Astrocyte (in vitro differentiated cells and primary cell): ENCODE measurements around the gene SC5D. TPM values are rescaled to one million over a fixed set of nuclear protein-coding genes. Genes with fewer than 3 reads are reported as not detected.

ENCODE experiments used
- DNase-seq: peaks from one replicate; pipeline ENCODE4 v3.0.0-alpha.2; 2010; ENCODE audit warnings: low read depth
- FAIRE-seq: peaks from 2 replicates; lab custom pipeline; 2011; peaks lifted over from hg19 to GRCh38; lab: Jason Lieb, UNC
- H2AFZ ChIP-seq: 2 replicates; pipeline ENCODE4 v1.6.0; 2012; ENCODE audit warnings: low read depth, low read length, inconsistent platforms
- H3K27ac ChIP-seq: 2 replicates; pipeline ENCODE4 v1.5.1; 2011; ENCODE audit warnings: low read depth, low read length, inconsistent platforms
- H3K27me3 ChIP-seq: 2 replicates; pipeline ENCODE4 v1.6.0; 2011; ENCODE audit warnings: low read length, inconsistent platforms; ENCODE audit not compliant: insufficient read depth
- H3K36me3 ChIP-seq: 2 replicates; pipeline ENCODE4 v1.5.1; 2011; ENCODE audit warnings: low read length, inconsistent platforms; ENCODE audit not compliant: insufficient read depth
- H3K4me1 ChIP-seq: 2 replicates; pipeline ENCODE4 v1.5.1; 2011; ENCODE audit warnings: low read length, inconsistent platforms; ENCODE audit not compliant: insufficient read depth
- H3K4me2 ChIP-seq: 2 replicates; pipeline ENCODE4 v1.6.0; 2012; ENCODE audit warnings: low read length, inconsistent platforms
- H3K4me3 ChIP-seq: 2 replicates; pipeline ENCODE4 v1.5.1; 2011; ENCODE audit warnings: low read depth, mild to moderate bottlenecking, low read length, inconsistent platforms; ENCODE audit not compliant: insufficient read depth
- H3K79me2 ChIP-seq: 2 replicates; pipeline ENCODE4 v1.6.0; 2012; ENCODE audit warnings: mild to moderate bottlenecking, low read length, inconsistent platforms; ENCODE audit not compliant: insufficient read depth
- H3K9ac ChIP-seq: 2 replicates; pipeline ENCODE4 v1.6.0; 2012; ENCODE audit warnings: mild to moderate bottlenecking, low read length, inconsistent platforms
- H3K9me3 ChIP-seq: 2 replicates; pipeline ENCODE4 v1.5.1; 2012; ENCODE audit warnings: low read depth, mild to moderate bottlenecking, low read length, inconsistent platforms; ENCODE audit not compliant: insufficient read depth
- H4K20me1 ChIP-seq: 2 replicates; pipeline ENCODE4 v1.6.0; 2012; ENCODE audit warnings: low read length, inconsistent platforms; ENCODE audit not compliant: insufficient read depth
- H3K27ac Mint-ChIP-seq: one replicate; pipeline ENCODE4 v1.8.0; 2021; ENCODE audit warnings: mild to moderate bottlenecking, mixed read lengths; ENCODE audit not compliant: unreplicated experiment
- H3K27me3 Mint-ChIP-seq: one replicate; pipeline ENCODE4 v1.8.0; 2021; ENCODE audit warnings: low read depth, mixed read lengths; ENCODE audit not compliant: unreplicated experiment
- H3K36me3 Mint-ChIP-seq: one replicate; pipeline ENCODE4 v1.8.0; 2021; ENCODE audit warnings: low read depth, mixed read lengths; ENCODE audit not compliant: unreplicated experiment
- H3K4me1 Mint-ChIP-seq: one replicate; pipeline ENCODE4 v1.8.0; 2021; ENCODE audit warnings: low read depth, mixed read lengths; ENCODE audit not compliant: unreplicated experiment
- H3K4me3 Mint-ChIP-seq: one replicate; pipeline ENCODE4 v1.8.0; 2021; ENCODE audit warnings: mild to moderate bottlenecking, moderate library complexity, mixed read lengths; ENCODE audit not compliant: unreplicated experiment
- H3K9me3 Mint-ChIP-seq: one replicate; pipeline ENCODE4 v1.8.0; 2021; ENCODE audit warnings: mild to moderate bottlenecking, mixed read lengths; ENCODE audit not compliant: unreplicated experiment
- EZH2 ChIP-seq: IDR thresholded peaks from 2 replicates; pipeline ENCODE4 v1.6.1; 2012; ENCODE audit warnings: mild to moderate bottlenecking, low read length, inconsistent platforms; ENCODE audit not compliant: insufficient read depth
- total RNA-seq: library from RNA; stranded (reverse); gene quantifications from 2 replicates; pipeline ENCODE4 v1.2.1, GENCODE V29; 2021
- TF ChIP-seq, protein P1 (sequence below): IDR thresholded peaks from 2 replicates; pipeline ENCODE4 v1.5.1; 2011; ENCODE audit warnings: low read depth, mild to moderate bottlenecking, inconsistent platforms, low read length, moderate library complexity; ENCODE audit not compliant: insufficient read depth

Gene SC5D
- total RNA-seq, 1 donor from 2014 or later, result 81.8 TPM

DNA sequence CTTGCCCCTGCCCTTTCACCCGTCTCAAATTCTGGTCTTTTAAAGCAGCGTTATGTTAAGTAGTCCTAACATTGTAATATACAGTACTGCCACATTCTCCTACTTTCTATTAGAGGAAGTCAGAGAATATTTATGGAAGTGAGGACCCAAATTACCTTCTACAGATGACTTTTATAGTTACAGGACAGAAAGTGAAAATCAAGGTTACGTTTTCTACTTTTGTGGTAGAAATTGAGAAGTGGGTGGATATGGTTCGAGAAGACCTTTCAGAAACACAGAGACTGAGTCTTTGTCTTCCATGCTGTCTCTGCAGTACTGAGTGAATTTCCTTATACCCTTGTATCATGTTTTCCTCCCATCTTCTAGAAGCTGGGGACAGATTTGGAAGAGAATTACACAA lies 17.1 kb downstream of the SC5D start:
- peaks cover 7% of the 10 kb centered on the region for H3K36me3 Mint-ChIP-seq

DNA sequence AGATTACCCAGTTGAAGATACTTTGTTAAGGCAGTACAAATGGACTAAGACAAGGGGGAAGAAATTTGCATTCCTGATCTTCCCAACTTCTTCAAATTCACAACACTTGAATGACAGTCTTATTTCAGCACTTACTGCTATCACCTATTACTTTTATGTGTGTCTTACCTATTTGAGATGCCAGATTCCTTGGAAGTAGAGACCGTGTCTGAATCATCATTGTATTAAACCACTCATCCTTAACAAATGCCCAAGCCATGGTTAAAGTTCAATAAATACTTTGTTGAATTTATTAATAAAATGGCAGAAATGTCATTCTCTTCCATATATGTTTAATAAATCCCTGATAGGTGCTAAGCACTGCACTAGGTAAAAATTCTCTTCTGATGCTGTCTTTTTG lies 18.3 kb downstream of the SC5D start:
- H3K4me1 Mint-ChIP-seq, result peaks cover 3% of the 10 kb centered on the region
- Histone ChIP-seq H2AFZ (no peak overlapping the region), H3K36me3 (peaks cover 8% of the 10 kb centered on the region), H3K79me2 (no peaks in the 10 kb centered on the region), H3K4me3 (no peak overlapping the region), H3K4me1 (no peaks in the 10 kb centered on the region), H3K4me2 (no peak overlapping the region), H4K20me1 (no peaks in the 10 kb centered on the region), H3K27me3 (peaks cover 2% of the 10 kb centered on the region), H3K9ac (no peak overlapping the region), H3K27ac (no peak overlapping the region), H3K9me3 (no peaks in the 10 kb centered on the region)
- no peak overlapping the region for H3K27ac Mint-ChIP-seq
- H3K27me3 Mint-ChIP-seq, result no peaks in the 10 kb centered on the region
- H3K9me3 Mint-ChIP-seq, result no peaks in the 10 kb centered on the region
- no peak for TF ChIP-seq EZH2
- TF ChIP-seq, protein P1, sequence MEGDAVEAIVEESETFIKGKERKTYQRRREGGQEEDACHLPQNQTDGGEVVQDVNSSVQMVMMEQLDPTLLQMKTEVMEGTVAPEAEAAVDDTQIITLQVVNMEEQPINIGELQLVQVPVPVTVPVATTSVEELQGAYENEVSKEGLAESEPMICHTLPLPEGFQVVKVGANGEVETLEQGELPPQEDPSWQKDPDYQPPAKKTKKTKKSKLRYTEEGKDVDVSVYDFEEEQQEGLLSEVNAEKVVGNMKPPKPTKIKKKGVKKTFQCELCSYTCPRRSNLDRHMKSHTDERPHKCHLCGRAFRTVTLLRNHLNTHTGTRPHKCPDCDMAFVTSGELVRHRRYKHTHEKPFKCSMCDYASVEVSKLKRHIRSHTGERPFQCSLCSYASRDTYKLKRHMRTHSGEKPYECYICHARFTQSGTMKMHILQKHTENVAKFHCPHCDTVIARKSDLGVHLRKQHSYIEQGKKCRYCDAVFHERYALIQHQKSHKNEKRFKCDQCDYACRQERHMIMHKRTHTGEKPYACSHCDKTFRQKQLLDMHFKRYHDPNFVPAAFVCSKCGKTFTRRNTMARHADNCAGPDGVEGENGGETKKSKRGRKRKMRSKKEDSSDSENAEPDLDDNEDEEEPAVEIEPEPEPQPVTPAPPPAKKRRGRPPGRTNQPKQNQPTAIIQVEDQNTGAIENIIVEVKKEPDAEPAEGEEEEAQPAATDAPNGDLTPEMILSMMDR, result no peak
- H3K36me3 Mint-ChIP-seq, result peaks cover 7% of the 10 kb centered on the region
- no peak for FAIRE-seq
- no peak for DNase-seq
- H3K4me3 Mint-ChIP-seq, result no peak overlapping the region

More for the DNA sequence above, 17.1 kb downstream of the SC5D start:
- Histone ChIP-seq H3K9me3 (no peaks in the 10 kb centered on the region), H3K4me2 (no peak overlapping the region), H3K27me3 (no peaks in the 10 kb centered on the region), H3K9ac (no peak overlapping the region), H3K4me3 (no peak overlapping the region), H4K20me1 (no peaks in the 10 kb centered on the region), H3K79me2 (no peaks in the 10 kb centered on the region), H2AFZ (no peak overlapping the region), H3K36me3 (peaks cover 8% of the 10 kb centered on the region), H3K27ac (no peak overlapping the region), H3K4me1 (no peaks in the 10 kb centered on the region)
- no peak for DNase-seq
- peaks cover 3% of the 10 kb centered on the region for H3K4me1 Mint-ChIP-seq
- H3K4me3 Mint-ChIP-seq, result no peak overlapping the region
- no peaks in the 10 kb centered on the region for H3K27me3 Mint-ChIP-seq
- H3K27ac Mint-ChIP-seq, result no peak overlapping the region
- no peak for TF ChIP-seq EZH2
- TF ChIP-seq, protein P1, result no peak
- H3K9me3 Mint-ChIP-seq, result no peaks in the 10 kb centered on the region
- no peak for FAIRE-seq

DNA sequence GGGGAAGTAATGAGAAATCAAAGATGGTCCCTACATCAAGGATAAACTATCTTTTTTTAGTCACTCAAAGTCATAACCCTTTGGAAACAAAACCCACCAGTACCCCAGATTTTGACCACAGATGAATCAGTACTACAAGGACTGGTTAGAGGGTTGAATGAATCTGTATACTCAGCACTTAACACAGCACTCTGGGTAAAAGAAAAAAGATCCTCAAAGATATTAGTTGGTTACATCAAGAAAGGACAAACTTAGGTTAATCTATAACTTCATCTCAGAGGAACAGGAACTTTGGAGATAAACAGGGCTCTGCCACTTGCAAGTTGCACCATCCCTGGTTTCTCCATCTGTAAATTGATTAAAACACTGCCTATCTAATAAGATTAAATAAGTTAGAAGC lies 18.8 kb downstream of the SC5D start:
- peak; percentile 62 for FAIRE-seq
- Histone ChIP-seq H2AFZ (no peak overlapping the region), H4K20me1 (no peaks in the 10 kb centered on the region), H3K4me2 (no peak overlapping the region), H3K4me3 (no peak overlapping the region), H3K36me3 (peaks cover 8% of the 10 kb centered on the region), H3K9ac (no peak overlapping the region), H3K27me3 (peaks cover 3% of the 10 kb centered on the region), H3K27ac (no peak overlapping the region), H3K4me1 (no peaks in the 10 kb centered on the region), H3K9me3 (no peaks in the 10 kb centered on the region), H3K79me2 (no peaks in the 10 kb centered on the region)
- H3K9me3 Mint-ChIP-seq, result no peaks in the 10 kb centered on the region
- peaks cover 7% of the 10 kb centered on the region for H3K36me3 Mint-ChIP-seq
- no peak overlapping the region for H3K4me3 Mint-ChIP-seq
- DNase-seq, result no peak
- no peak overlapping the region for H3K27ac Mint-ChIP-seq
- TF ChIP-seq EZH2, result no peak
- TF ChIP-seq, protein P1, result no peak
- H3K4me1 Mint-ChIP-seq, result peaks cover 3% of the 10 kb centered on the region
- no peaks in the 10 kb centered on the region for H3K27me3 Mint-ChIP-seq
